IPS-15b (cell line): ENCODE results near the gene TWNK.

Source experiments
- H3K27me3 ChIP-seq: one replicate; pipeline ENCODE4 v1.6.1; 2013; ENCODE audit warnings: low read length; ENCODE audit not compliant: control insufficient read depth, insufficient read depth
- H3K36me3 ChIP-seq: one replicate; pipeline ENCODE4 v1.6.1; 2013; ENCODE audit warnings: low read length; ENCODE audit not compliant: control insufficient read depth, insufficient read depth
- H3K4me1 ChIP-seq: one replicate; pipeline ENCODE4 v1.6.1; 2013; ENCODE audit warnings: mild to moderate bottlenecking, low read length; ENCODE audit not compliant: control insufficient read depth, insufficient read depth
- H3K4me3 ChIP-seq: one replicate; pipeline ENCODE4 v1.5.1; 2013; ENCODE audit warnings: low read depth, low read length
- H3K9ac ChIP-seq: one replicate; pipeline ENCODE4 v1.6.1; 2013; ENCODE audit warnings: low read depth, mild to moderate bottlenecking, low read length
- H3K9me3 ChIP-seq: one replicate; pipeline ENCODE4 v1.6.1; 2013; ENCODE audit warnings: mild to moderate bottlenecking, low read length; ENCODE audit not compliant: control insufficient read depth, insufficient read depth

The TWNK gene

GRCh38 chr10:101008823-101009423 is 21.6 kb downstream of the TWNK start:
- no peak overlapping the region for H3K9ac ChIP-seq

GRCh38 chr10:101010329-101010728 is 23.0 kb downstream of the TWNK start:
- H3K36me3 ChIP-seq: peaks cover 13% of the 10 kb centered on the region
- H3K4me1 ChIP-seq: no peaks in the 10 kb centered on the region
- no peaks in the 10 kb centered on the region for H3K9me3 ChIP-seq
- peaks cover 10% of the 10 kb centered on the region for H3K27me3 ChIP-seq
- no peak overlapping the region for H3K9ac ChIP-seq
- H3K4me3 ChIP-seq: no peak overlapping the region

More at GRCh38 chr10:101008823-101009423, 21.6 kb downstream of the TWNK start:
- H3K36me3 ChIP-seq: peaks cover 14% of the 10 kb centered on the region
- no peaks in the 10 kb centered on the region for H3K4me1 ChIP-seq
- no peaks in the 10 kb centered on the region for H3K27me3 ChIP-seq
- H3K4me3 ChIP-seq: no peak overlapping the region
- H3K9me3 ChIP-seq: no peaks in the 10 kb centered on the region

GRCh38 chr10:101011517-101012423 is 24.4 kb downstream of the TWNK start:
- H3K4me1 ChIP-seq: no peaks in the 10 kb centered on the region
- no peak overlapping the region for H3K9ac ChIP-seq
- H3K9me3 ChIP-seq: no peaks in the 10 kb centered on the region
- H3K36me3 ChIP-seq: peaks cover 4% of the 10 kb centered on the region
- no peak overlapping the region for H3K4me3 ChIP-seq
- H3K27me3 ChIP-seq: peaks cover 20% of the 10 kb centered on the region

GRCh38 chr10:101012525-101013364 is 25.4 kb downstream of the TWNK start:
- no peaks in the 10 kb centered on the region for H3K4me1 ChIP-seq

GRCh38 chr10:101013365-101013825 is 26.1 kb downstream of the TWNK start:
- Histone ChIP-seq H3K4me1 (no peaks in the 10 kb centered on the region), H3K27me3 (peaks cover 37% of the 10 kb centered on the region), H3K9me3 (no peaks in the 10 kb centered on the region), H3K36me3 (no peaks in the 10 kb centered on the region), H3K4me3 (no peak overlapping the region), H3K9ac (no peak overlapping the region)

More at GRCh38 chr10:101012525-101013364, 25.4 kb downstream of the TWNK start:
- no peaks in the 10 kb centered on the region for H3K36me3 ChIP-seq
- peaks cover 30% of the 10 kb centered on the region for H3K27me3 ChIP-seq
- no peaks in the 10 kb centered on the region for H3K9me3 ChIP-seq
- H3K4me3 ChIP-seq: no peak overlapping the region
- no peak overlapping the region for H3K9ac ChIP-seq

- no peaks in the 10 kb centered on the region for H3K4me1 ChIP-seq
- H3K36me3 ChIP-seq: no peaks in the 10 kb centered on the region
- no peaks in the 10 kb centered on the region for H3K9me3 ChIP-seq
- peaks cover 45% of the 10 kb centered on the region for H3K27me3 ChIP-seq
- H3K9ac ChIP-seq: no peak overlapping the region
- H3K4me3 ChIP-seq: no peak overlapping the region
Observed at GRCh38 chr10:101014230-101014884, 27.0 kb downstream of the TWNK start.

- Histone ChIP-seq H3K9ac (no peak overlapping the region), H3K27me3 (peaks cover 51% of the 10 kb centered on the region), H3K4me3 (no peak overlapping the region), H3K9me3 (no peaks in the 10 kb centered on the region), H3K36me3 (no peaks in the 10 kb centered on the region), H3K4me1 (no peaks in the 10 kb centered on the region)
Observed at GRCh38 chr10:101014966-101015581, 27.7 kb downstream of the TWNK start.

GRCh38 chr10:101015582-101015973 is 28.2 kb downstream of the TWNK start:
- Histone ChIP-seq H3K4me1 (no peaks in the 10 kb centered on the region), H3K9me3 (no peaks in the 10 kb centered on the region), H3K4me3 (no peak overlapping the region), H3K9ac (no peak overlapping the region), H3K27me3 (peaks cover 53% of the 10 kb centered on the region), H3K36me3 (no peaks in the 10 kb centered on the region)

- Histone ChIP-seq H3K36me3 (peaks cover 2% of the 10 kb centered on the region), H3K27me3 (peaks cover 55% of the 10 kb centered on the region), H3K9me3 (no peaks in the 10 kb centered on the region), H3K4me1 (no peaks in the 10 kb centered on the region), H3K9ac (no peak overlapping the region), H3K4me3 (no peak overlapping the region)
Observed at GRCh38 chr10:101016814-101017213, 29.5 kb downstream of the TWNK start.

GRCh38 chr10:101018118-101018599 is 30.8 kb downstream of the TWNK start:
- Histone ChIP-seq H3K4me3 (peak overlapping the region; percentile 53), H3K36me3 (peaks cover 2% of the 10 kb centered on the region), H3K9ac (no peak overlapping the region), H3K27me3 (peaks cover 55% of the 10 kb centered on the region), H3K9me3 (no peaks in the 10 kb centered on the region), H3K4me1 (no peaks in the 10 kb centered on the region)
